Measurements from ENCODE around the gene TEX13C.

- TF ChIP-seq CTCF (IDR thresholded peaks at IDR 0.05; ENCODE audit: low read depth, low read length), result no peak
- no peak for TF ChIP-seq EZH2phosphoT487 (IDR thresholded peaks at IDR 0.05; ENCODE audit: low read depth)
Observed at GRCh38 chrX:125298871-125299270, 20.8 kb upstream of the TEX13C start.
